BLaER1 treated with 17β-estradiol and CSF1 and Interleukin-3, amounts not matched to agents 10 nM and 100 nM (cell line): ENCODE data around the gene RASAL1.

Experiments used
- H3K27ac ChIP-seq, 11 experiments: shearing (Covaris generic); formaldehyde crosslinking; 2 replicates each; pipeline ENCODE4 v1.8.1; 2022
- H3K27me3 ChIP-seq, 11 experiments: shearing (Covaris generic); formaldehyde crosslinking; 2 replicates each; pipeline ENCODE4 v1.8.1; 2022
- H3K36me3 ChIP-seq, 11 experiments: shearing (Covaris generic); formaldehyde crosslinking; 2 replicates each; pipeline ENCODE4 v1.8.1; 2022
- H3K4me1 ChIP-seq, 10 experiments: shearing (Covaris generic); formaldehyde crosslinking; 2 replicates each; pipeline ENCODE4 v1.8.1; 2022
- H3K4me2 ChIP-seq, 11 experiments: shearing (Covaris generic); formaldehyde crosslinking; 2 replicates each; pipeline ENCODE4 v1.8.1; 2022
- H3K4me3 ChIP-seq, 10 experiments: shearing (Covaris generic); formaldehyde crosslinking; 2 replicates each; pipeline ENCODE4 v1.8.1; 2022
- H3K9ac ChIP-seq, 11 experiments: shearing (Covaris generic); formaldehyde crosslinking; 2 replicates each; pipeline ENCODE4 v1.8.1; 2022
- H3K9me3 ChIP-seq, 11 experiments: shearing (Covaris generic); formaldehyde crosslinking; replicated peaks in 1 of 11; 2 replicates each; pipeline ENCODE4 v1.8.1; 2022
- H4K20me1 ChIP-seq, 11 experiments: shearing (Covaris generic); formaldehyde crosslinking; 2 replicates each; pipeline ENCODE4 v1.8.1; 2022
- Cebpa-rat ChIP-seq, 11 experiments: shearing (Covaris generic); IDR thresholded peaks; 2 replicates each; pipeline ENCODE4 v1.8.1; 2022

RASAL1 gene

DNA sequence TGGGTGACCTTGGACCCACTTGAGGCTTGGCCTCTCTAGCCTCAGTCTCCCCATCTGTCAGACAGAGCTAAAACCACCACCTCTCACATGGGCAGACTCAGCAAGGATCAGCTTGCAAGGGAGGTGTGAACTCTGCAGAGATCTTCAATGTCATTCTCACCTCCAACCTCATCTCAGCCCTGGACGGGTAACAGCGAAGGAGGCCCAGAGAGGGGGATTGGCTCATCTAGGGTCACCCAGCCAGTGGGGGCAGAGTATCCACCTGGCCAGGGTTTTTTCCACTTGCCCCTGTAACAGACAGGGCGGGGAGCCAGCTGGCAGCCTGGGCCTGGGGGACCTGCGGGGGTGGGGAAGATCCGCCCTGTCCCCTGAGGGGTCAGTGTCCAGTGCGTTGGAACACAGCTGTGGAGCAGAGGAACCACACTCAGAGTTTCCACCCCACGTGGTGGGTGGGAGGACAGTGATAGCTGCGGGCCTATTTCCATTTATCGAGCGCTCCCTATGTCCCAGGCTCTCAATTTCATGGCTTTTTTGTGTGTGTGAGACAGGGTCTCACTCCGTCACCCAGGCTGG is 51.6 kb downstream of the RASAL1 start:
- H3K4me1 ChIP-seq: peaks cover 24 to 99% (median 55%) of the 10 kb centered on the region in 10 experiments
- TF ChIP-seq Cebpa-rat (IDR thresholded peaks at IDR 0.05): no peak
- peaks cover 0 to 5% (median 0%) of the 10 kb centered on the region in 11 experiments; a peak in 5 of 22 replicates for H4K20me1 ChIP-seq
- no peaks in the 10 kb centered on the region for H3K9me3 ChIP-seq
- peaks cover 0 to 42% (median 0%) of the 10 kb centered on the region in 11 experiments; a peak in 8 of 22 replicates for H3K36me3 ChIP-seq
- H3K27me3 ChIP-seq: no peaks in the 10 kb centered on the region
- peak overlapping the region in 1 of 11 experiments; percentile 27; a peak in 1 of 22 replicates for H3K9ac ChIP-seq
- H3K27ac ChIP-seq: no peak overlapping the region
- H3K4me2 ChIP-seq: peak overlapping the region in 7 of 11 experiments; percentile 7 to 48 (median 40); a peak in 9 of 22 replicates
- no peak overlapping the region for H3K4me3 ChIP-seq

DNA sequence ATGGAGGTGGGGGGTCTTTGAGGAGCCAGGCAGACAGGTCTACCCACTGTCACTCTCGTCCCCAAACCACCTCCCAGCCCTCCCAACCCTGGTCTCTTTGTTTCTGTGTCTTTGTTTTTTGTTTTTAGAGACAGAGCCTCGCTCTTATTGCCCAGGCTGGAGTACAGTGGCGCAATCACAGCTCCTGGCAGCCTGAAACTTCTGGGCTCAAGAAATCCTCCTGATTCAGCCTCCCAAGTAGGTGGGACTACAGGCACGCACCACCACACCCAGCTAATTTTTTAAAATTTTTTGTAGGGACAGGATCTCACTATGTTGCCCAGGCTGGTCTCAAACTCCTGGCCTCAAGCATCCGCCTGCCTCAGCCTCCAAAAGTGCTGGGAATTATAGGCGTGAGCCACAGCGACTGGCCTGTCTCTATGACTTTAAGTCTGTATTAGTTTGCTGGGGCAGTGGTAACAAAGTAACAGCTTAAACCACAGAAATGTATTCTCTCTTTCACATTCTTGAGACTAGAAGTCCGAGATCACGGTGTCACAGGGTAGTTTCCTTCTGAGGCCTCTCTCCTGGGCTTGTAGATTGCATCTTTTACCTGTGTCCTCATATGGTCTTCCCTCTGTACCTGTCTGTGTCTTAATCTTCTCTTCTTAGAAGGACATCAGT is 52.9 kb downstream of the RASAL1 start:
- TF ChIP-seq Cebpa-rat (IDR thresholded peaks at IDR 0.05): no peak
- peaks cover 0 to 5% (median 0%) of the 10 kb centered on the region in 11 experiments; a peak in 5 of 22 replicates for H4K20me1 ChIP-seq
- no peak overlapping the region for H3K27ac ChIP-seq
- peaks cover 0 to 6% (median 0%) of the 10 kb centered on the region in 11 experiments; a peak in 3 of 22 replicates for H3K27me3 ChIP-seq
- H3K36me3 ChIP-seq: peaks cover 0 to 54% (median 0%) of the 10 kb centered on the region in 11 experiments; a peak in 11 of 22 replicates
- H3K9me3 ChIP-seq: no peaks in the 10 kb centered on the region
- no peak overlapping the region for H3K4me3 ChIP-seq
- H3K9ac ChIP-seq: no peak overlapping the region; a peak in 1 of 22 replicates
- H3K4me1 ChIP-seq: peaks cover 24 to 98% (median 57%) of the 10 kb centered on the region in 10 experiments
- peak overlapping the region in 6 of 11 experiments; percentile 22 to 38 (median 26); a peak in 8 of 22 replicates for H3K4me2 ChIP-seq

DNA sequence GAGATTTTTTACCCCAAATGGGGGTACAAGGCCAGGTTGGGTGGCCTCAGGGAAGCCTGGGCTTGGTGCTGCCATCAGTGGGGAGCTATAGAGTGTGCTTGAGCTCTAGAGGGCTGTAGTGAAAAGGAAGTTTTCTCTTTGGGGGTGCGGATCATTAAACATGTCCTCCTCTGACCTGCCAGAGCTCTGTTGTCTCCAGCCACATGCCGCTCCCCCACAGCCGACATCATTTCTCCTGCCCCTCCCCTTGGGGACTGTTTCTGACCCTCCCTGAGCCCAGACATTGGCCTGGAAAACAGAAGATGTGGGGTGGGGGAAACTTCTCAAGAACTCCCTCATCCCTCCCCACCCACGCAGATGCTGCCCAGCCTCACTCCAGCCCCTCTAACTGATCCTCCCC is 53.7 kb downstream of the RASAL1 start:
- H3K36me3 ChIP-seq: peaks cover 0 to 58% (median 0%) of the 10 kb centered on the region in 11 experiments; a peak in 11 of 22 replicates
- no peak overlapping the region for H3K4me3 ChIP-seq
- H3K27me3 ChIP-seq: peaks cover 0 to 12% (median 0%) of the 10 kb centered on the region in 11 experiments; a peak in 3 of 22 replicates
- 0 out of 22 replicates have a peak overlapping the region, but pooled peaks of 1 of the 11 experiments have one; percentile 17 for H3K9ac ChIP-seq
- peaks cover 0 to 5% (median 0%) of the 10 kb centered on the region in 11 experiments; a peak in 5 of 22 replicates for H4K20me1 ChIP-seq
- H3K4me2 ChIP-seq: peak overlapping the region in 7 of 11 experiments; percentile 16 to 38 (median 26); a peak in 8 of 22 replicates
- H3K4me1 ChIP-seq: peaks cover 20 to 94% (median 50%) of the 10 kb centered on the region in 10 experiments
- H3K9me3 ChIP-seq: no peaks in the 10 kb centered on the region
- TF ChIP-seq Cebpa-rat (IDR thresholded peaks at IDR 0.05): no peak
- H3K27ac ChIP-seq: no peak overlapping the region; a peak in 1 of 22 replicates

DNA sequence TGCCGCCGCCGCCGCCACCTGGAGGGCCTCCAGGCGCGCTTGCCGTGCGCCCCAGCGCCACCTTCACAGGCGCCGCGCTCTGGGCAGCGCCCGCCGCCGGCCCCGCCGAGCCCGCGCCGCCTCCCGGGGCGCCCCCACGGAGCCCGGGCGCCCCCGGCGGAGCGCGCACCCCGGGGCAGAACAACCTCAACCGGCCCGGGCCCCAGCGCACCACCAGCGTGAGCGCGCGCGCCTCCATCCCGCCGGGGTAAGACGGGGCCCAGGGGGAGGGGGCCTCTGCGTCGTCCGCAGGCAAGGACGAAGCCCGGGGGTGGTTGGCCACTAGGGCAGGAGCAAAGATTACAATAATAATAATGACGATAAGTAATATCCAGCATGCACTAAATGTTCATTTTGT is 57.7 kb downstream of the RASAL1 start:
- H3K27me3 ChIP-seq: peaks cover 0 to 12% (median 0%) of the 10 kb centered on the region in 11 experiments; a peak in 3 of 22 replicates

DNA sequence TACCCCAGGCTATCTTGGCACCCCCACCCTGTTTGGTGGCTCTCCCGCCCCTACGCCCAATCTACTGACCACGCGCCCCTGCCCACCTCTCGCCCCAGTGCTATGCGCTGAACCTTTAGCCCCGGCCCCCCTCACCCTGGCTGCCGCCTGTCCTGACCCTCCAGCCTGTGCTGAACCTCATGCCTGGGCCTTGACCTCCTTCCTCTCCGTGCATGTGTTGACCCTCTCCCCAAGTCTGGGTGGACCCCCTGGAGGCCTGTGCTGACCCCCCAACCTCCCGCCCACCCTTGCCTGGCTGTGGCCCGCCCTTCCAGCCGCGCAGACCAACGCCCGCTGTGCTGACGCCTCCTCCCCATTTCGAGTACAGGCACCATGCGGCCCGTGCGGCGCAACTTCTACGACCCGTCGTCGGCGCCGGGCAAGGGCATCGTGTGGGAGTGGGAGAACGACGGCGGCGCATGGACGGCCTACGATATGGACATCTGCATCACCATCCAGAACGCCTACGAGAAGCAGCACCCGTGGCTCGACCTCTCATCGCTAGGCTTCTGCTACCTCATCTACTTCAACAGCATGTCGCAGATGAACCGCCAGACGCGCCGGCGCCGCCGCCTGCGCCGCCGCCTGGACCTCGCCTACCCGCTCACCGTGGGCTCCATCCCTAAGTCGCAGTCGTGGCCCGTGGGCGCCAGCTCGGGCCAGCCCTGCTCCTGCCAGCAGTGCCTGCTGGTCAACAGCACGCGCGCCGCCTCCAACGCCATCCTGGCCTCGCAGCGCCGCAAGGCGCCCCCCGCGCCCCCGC is 58.3 kb downstream of the RASAL1 start:
- peaks cover 0 to 25% (median 6%) of the 10 kb centered on the region in 11 experiments; a peak in 8 of 22 replicates for H4K20me1 ChIP-seq
- no peak overlapping the region for H3K4me3 ChIP-seq
- TF ChIP-seq Cebpa-rat (IDR thresholded peaks at IDR 0.05): no peak
- no peak overlapping the region for H3K27ac ChIP-seq
- no peaks in the 10 kb centered on the region for H3K9me3 ChIP-seq
- peaks cover 29 to 97% (median 57%) of the 10 kb centered on the region in 10 experiments for H3K4me1 ChIP-seq
- peak overlapping the region in 2 of 11 experiments; percentile 56 to 76; a peak in 2 of 22 replicates for H3K4me2 ChIP-seq
- H3K9ac ChIP-seq: no peak overlapping the region
- peaks cover 0 to 12% (median 0%) of the 10 kb centered on the region in 11 experiments; a peak in 3 of 22 replicates for H3K27me3 ChIP-seq
- peaks cover 0 to 41% (median 0%) of the 10 kb centered on the region in 11 experiments; a peak in 8 of 22 replicates for H3K36me3 ChIP-seq

More for the DNA sequence above, 57.7 kb downstream of the RASAL1 start:
- no peak overlapping the region for H3K9ac ChIP-seq
- no peak overlapping the region for H3K4me3 ChIP-seq
- peaks cover 0 to 22% (median 6%) of the 10 kb centered on the region in 11 experiments; a peak in 7 of 22 replicates for H4K20me1 ChIP-seq
- H3K4me2 ChIP-seq: peak overlapping the region in 3 of 11 experiments; percentile 49 to 62 (median 56); a peak in 3 of 22 replicates
- no peak for TF ChIP-seq Cebpa-rat (IDR thresholded peaks at IDR 0.05)
- H3K36me3 ChIP-seq: peaks cover 0 to 47% (median 0%) of the 10 kb centered on the region in 11 experiments; a peak in 9 of 22 replicates
- no peak overlapping the region for H3K27ac ChIP-seq
- H3K4me1 ChIP-seq: peaks cover 27 to 94% (median 57%) of the 10 kb centered on the region in 10 experiments
- H3K9me3 ChIP-seq: no peaks in the 10 kb centered on the region

DNA sequence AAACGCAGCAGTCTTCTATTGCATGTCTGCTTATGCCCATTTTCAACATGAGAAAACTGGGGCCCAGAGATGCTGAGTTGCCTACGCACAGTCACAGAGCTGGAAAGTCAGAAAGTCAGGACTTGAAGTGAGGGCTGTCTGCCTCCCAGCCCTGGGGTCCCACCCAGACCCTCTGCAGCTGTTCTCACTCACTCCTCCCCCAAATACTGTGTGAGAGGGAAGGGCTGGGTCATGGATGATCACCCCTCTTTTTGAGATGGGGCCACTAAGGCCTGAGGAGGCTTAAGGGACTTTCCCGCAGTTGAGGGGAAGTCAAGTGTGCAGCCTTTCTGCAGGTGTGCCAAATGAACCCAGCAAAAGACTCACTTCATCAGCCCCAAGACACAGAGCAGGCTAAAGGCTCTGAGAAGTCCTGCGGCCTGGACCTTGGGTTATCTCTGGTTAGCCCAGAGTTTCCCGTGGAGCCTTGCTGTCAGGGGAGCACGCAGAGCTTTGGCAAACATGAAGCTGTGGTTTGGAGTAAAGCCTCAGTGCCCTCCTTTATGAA is 60.4 kb downstream of the RASAL1 start:
- peak overlapping the region in 5 of 11 experiments; percentile 2 to 62 (median 33); a peak in 5 of 22 replicates for H3K27ac ChIP-seq
- H4K20me1 ChIP-seq: peaks cover 0 to 41% (median 10%) of the 10 kb centered on the region in 11 experiments; a peak in 13 of 22 replicates
- peak overlapping the region in 4 of 11 experiments; percentile 1 to 16 (median 11); a peak in 3 of 22 replicates for H3K9ac ChIP-seq
- H3K27me3 ChIP-seq: peaks cover 0 to 12% (median 0%) of the 10 kb centered on the region in 11 experiments; a peak in 3 of 22 replicates
- H3K9me3 ChIP-seq: no peaks in the 10 kb centered on the region
- H3K4me1 ChIP-seq: peaks cover 44 to 99% (median 72%) of the 10 kb centered on the region in 10 experiments
- no peak for TF ChIP-seq Cebpa-rat (IDR thresholded peaks at IDR 0.05)
- no peak overlapping the region; a peak in 1 of 20 replicates for H3K4me3 ChIP-seq
- H3K4me2 ChIP-seq: peak overlapping the region; percentile 32 to 84 (median 65); a peak in 21 of 22 replicates
- H3K36me3 ChIP-seq: peaks cover 0 to 28% (median 0%) of the 10 kb centered on the region in 11 experiments; a peak in 8 of 22 replicates

DNA sequence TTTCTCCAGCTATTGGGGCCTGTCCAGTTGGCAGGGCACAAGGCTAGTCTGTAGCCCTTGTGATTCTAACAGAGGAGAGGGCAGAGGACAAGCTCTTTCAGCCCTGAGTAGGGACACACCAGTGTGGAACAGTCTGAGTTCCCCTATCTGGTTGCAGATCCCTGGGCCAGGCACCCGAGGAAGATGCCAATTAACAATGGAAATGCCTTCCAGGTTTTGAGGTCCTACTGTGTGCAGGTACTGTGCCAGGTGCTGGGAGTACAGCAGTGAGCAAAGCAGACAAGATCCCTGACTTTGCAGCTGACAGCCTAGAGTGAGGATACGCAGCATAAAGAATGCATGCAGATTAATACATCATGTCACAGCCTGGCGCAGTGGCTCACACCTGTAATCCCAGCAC is 62.0 kb downstream of the RASAL1 start:
- Histone ChIP-seq H3K4me3 (no peak overlapping the region), H3K27ac (no peak overlapping the region), H3K9me3 (no peaks in the 10 kb centered on the region), H3K27me3 (peaks cover 0 to 12% (median 0%) of the 10 kb centered on the region in 11 experiments; a peak in 3 of 22 replicates), H3K36me3 (peaks cover 0 to 13% (median 0%) of the 10 kb centered on the region in 11 experiments; a peak in 8 of 22 replicates), H3K4me1 (peaks cover 61 to 99% (median 79%) of the 10 kb centered on the region in 10 experiments), H3K4me2 (peak overlapping the region in 9 of 11 experiments; percentile 21 to 84 (median 74); a peak in 14 of 22 replicates), H3K9ac (no peak overlapping the region), H4K20me1 (peaks cover under 1 to 57% (median 18%) of the 10 kb centered on the region in 11 experiments; a peak in 15 of 22 replicates)
- TF ChIP-seq Cebpa-rat (IDR thresholded peaks at IDR 0.05): no peak
